OCI-LY3 (cell line): ENCODE data around the gene KCMF1.

ENCODE experiments used
- CTCF ChIP-seq: fragments of 200-600, 300-600 bp; sonication (generic); IDR thresholded peaks from 2 replicates; pipeline ENCODE4 v1.5.1; 2014; ENCODE audit warnings: antibody characterized with exemption, low read length, low read depth
- EZH2phosphoT487 ChIP-seq: fragments of 200-600 bp; shearing (Covaris generic); IDR thresholded peaks from 2 replicates; pipeline ENCODE4 v1.6.1; 2018; ENCODE audit warnings: antibody characterized with exemption, mixed run types, low read depth

GRCh38 chr2:84927275-84927627 is 43.7 kb upstream of the KCMF1 start:
- no peak for TF ChIP-seq EZH2phosphoT487
- no peak for TF ChIP-seq CTCF
